COR-L47 (cell line): ENCODE data around the gene MAP2K5.

Experiments used
- DNase-seq: peaks from one replicate; lab custom pipeline; 2025; lab: John Stamatoyannopoulos, UW

Gene MAP2K5

GRCh38 chr15:67824976-67825880 is 282.7 kb downstream of the MAP2K5 start, which contains the start of gene SKOR1:
Gene SKOR1 (plus strand): TSS chr15:67825509. CDS start chr15:67825603, 94 bp downstream.
- DNase-seq: no peak

GRCh38 chr15:67825881-67826716 is 283.6 kb downstream of the MAP2K5 start:
- DNase-seq: no peak

- DNase-seq: no peak
These were observed 284.4 kb downstream of the MAP2K5 start for GRCh38 chr15:67826717-67827561.

GRCh38 chr15:67827562-67828277 is 285.2 kb downstream of the MAP2K5 start:
- DNase-seq: no peak

- DNase-seq: no peak
These were observed 285.9 kb downstream of the MAP2K5 start for GRCh38 chr15:67828278-67828968.

- no peak for DNase-seq
These were observed 286.6 kb downstream of the MAP2K5 start for GRCh38 chr15:67828969-67829646.

GRCh38 chr15:67829647-67830504 is 287.4 kb downstream of the MAP2K5 start:
- DNase-seq: no peak

GRCh38 chr15:67831363-67831762 is 288.9 kb downstream of the MAP2K5 start:
- no peak for DNase-seq

- DNase-seq: peak; percentile 53
These were observed 289.6 kb downstream of the MAP2K5 start for GRCh38 chr15:67832031-67832551.

GRCh38 chr15:67832897-67833709 is 290.6 kb downstream of the MAP2K5 start:
- DNase-seq: no peak

- peak; percentile 50 for DNase-seq
These were observed 291.4 kb downstream of the MAP2K5 start for GRCh38 chr15:67833710-67834511.

- DNase-seq: no peak
These were observed 292.2 kb downstream of the MAP2K5 start for GRCh38 chr15:67834581-67835296.

GRCh38 chr15:67835297-67836133 is 293.0 kb downstream of the MAP2K5 start:
- no peak for DNase-seq

- DNase-seq: no peak
These were observed 293.6 kb downstream of the MAP2K5 start for GRCh38 chr15:67836134-67836455.

GRCh38 chr15:67836477-67836876 is 294.0 kb downstream of the MAP2K5 start:
- DNase-seq: peak; percentile 46

GRCh38 chr15:67836955-67837354 is 294.5 kb downstream of the MAP2K5 start:
- DNase-seq: no peak
